NOMO-1 treated with dmso at 0.1 percent for 144 hours (cell line): ENCODE measurements around the gene TRIM17.

Experiments used
- DNase-seq: peaks from one replicate; lab custom pipeline; 2025; ENCODE audit not compliant: unreplicated experiment; lab: John Stamatoyannopoulos, UW

TRIM17 gene

DNA sequence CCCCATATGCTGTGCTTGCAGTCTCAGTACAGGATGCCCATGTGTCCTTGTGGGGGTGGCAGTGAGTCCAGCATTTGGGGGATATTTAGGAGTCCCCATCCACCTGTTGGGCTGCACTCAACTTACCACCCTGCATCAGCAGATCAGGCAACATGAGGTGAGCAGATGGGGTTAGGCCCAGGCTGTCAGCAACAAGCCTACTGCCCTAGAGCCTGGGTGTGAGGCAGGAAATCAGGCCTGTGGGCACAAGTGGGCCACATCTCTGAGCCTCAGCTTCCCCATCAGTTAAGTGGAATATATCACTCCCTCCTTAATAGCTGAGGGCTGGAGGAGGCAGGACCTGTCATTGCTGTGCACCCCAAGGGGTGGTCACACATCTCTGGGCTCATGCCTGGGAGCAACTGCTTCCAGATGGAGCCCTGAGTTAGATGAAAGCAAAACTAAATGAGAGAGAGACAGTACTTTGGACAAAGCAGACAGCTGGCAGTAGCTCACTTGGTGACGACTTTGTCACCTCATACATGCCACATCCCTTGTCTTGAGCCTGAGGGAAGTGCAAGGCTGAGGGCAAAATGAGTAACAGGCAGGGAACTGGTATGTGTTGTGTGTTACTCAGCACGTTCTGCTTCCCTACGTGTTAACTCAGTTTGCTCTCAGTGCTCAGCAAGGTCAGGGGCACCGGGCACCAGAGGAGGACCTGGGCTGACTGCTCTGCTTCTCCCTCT is 58.5 kb downstream of the TRIM17 start:
- no peak for DNase-seq
